Gastroesophageal sphincter (tissue), 3 donors: Measurements from ENCODE around the gene HYI.

Source experiments
- CTCF ChIP-seq, 4 experiments: fragments of 200-600 bp in 2 of 4; fragments of 450-650 bp in 2 of 4; sonication (generic) in 1 of 4; IDR thresholded peaks; one replicate each; pipeline ENCODE4 v1.5.1; 2017 to 2019; ENCODE audit warnings: antibody characterized with exemption in 4 of 4, mild to moderate bottlenecking in 2 of 4, moderate library complexity in 2 of 4
- EP300 ChIP-seq: sonication (generic); formaldehyde crosslinking; IDR thresholded peaks from one replicate; pipeline ENCODE4 v1.6.1; 2017; ENCODE audit warnings: antibody characterized with exemption, mild to moderate bottlenecking
- POLR2A ChIP-seq, 2 donors: fragments of 450-650 bp; IDR thresholded peaks; one replicate each; pipeline ENCODE4 v1.6.1; 2017; ENCODE audit warnings: antibody characterized with exemption in 2 of 2, mild to moderate bottlenecking in 2 of 2, moderate library complexity in 1 of 2
- POLR2AphosphoS5 ChIP-seq: sonication (generic); formaldehyde crosslinking; IDR thresholded peaks from one replicate; pipeline ENCODE4 v1.6.1; 2017; ENCODE audit warnings: antibody characterized with exemption

DNA sequence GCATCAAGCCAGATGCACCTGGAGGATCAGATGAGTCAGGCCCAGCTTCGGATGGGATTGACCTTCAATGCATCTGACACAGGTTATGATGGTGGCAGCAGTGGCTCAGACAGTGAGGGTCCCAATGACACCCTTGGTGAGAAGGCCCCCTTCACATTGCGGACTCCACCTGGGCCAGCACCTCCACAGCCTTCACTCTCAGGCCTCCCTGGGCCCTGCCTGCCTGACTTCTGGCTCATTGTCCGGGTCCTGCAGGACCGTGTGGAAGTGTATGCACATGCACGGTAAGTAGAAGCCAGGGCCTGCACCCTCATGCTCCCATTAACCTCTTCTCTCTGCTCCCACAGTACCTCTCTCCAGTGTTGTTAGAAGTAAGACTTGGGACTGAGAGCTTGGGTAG, 20.8 kb downstream of the HYI start:
- TF ChIP-seq CTCF (IDR thresholded peaks at IDR 0.05) (no peak), POLR2A (IDR thresholded peaks at IDR 0.05) (no peak), POLR2AphosphoS5 (no peak), EP300 (no peak)
